GM12891 (cell line): ENCODE data around the gene HRNR.

ENCODE experiments used
- POLR2A ChIP-seq: IDR thresholded peaks from 2 replicates; pipeline ENCODE4 v1.6.1; 2011; ENCODE audit warnings: low read depth, low read length, control low read depth
- POLR2AphosphoS5 ChIP-seq: IDR thresholded peaks from 2 replicates; pipeline ENCODE4 v1.6.1; 2011; ENCODE audit warnings: low read depth, low read length, control low read depth

DNA sequence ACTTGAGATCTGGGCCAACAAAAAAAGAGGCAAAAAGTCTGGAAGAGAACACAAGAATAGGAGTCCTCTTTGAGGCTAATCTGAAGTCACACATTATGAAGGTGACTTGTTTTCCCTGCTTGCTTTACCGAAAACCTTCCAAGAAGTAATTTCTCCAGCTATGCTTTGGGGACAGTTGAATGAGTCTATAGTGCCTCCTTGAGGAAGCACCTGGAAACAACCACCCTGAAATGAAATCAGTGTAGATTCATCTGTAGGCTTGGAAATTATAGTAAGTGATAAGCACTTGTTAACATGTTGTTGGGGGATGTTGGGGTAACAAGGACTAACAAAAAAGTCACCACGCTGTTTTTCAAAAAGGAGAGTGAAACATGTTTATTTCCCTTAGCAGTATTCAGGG lies 41.6 kb downstream of the HRNR start:
- TF ChIP-seq POLR2A = no peak
- no peak for TF ChIP-seq POLR2AphosphoS5
